ENCODE data around the gene RUNX2. TPM values are rescaled to one million over a fixed set of nuclear protein-coding genes. Genes with fewer than 3 reads are reported as not detected.

The RUNX2 gene
- total and polyA plus RNA-seq, 2 of the 8 experiments (the other 6 are each of a cell fraction or from before 2014, with no cell fraction given), result 0.26 to 1.2 TPM

DNA sequence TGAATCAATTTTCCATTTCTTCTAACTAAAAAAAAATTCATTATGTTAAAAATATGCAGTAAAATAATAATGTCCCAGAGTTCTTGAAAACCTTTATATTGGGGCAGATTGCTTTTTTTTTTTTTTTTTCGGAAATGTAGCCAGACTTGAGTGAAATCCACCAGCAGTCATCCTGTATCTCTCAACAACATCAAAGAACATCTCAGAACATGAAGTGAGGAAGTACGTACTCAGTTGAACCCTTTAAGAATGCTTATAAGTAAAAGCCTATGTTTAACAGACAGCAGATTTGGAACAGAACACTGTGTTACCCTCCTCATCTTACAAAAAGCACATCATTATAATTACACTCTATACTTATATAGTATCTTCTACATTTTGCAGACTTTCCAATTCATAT is 100.6 kb downstream of the RUNX2 start:
- no peaks in the 10 kb centered on the region for H3K79me1 ChIP-seq (ENCODE audit: low read depth, low read length)
- no peak overlapping the region for H2AFZ ChIP-seq (ENCODE audit: low read length)
- no peak overlapping the region for H3K4me3 ChIP-seq (ENCODE audit: extremely low read depth in 1 of 4, insufficient read depth in 2 of 4, low read depth in 3 of 4, low read length in 4 of 4)
- no peak overlapping the region for H3K4ac ChIP-seq (replicated peaks; ENCODE audit: insufficient read length, low read depth, low read length)
- H2BK15ac ChIP-seq (ENCODE audit: low read length), result no peak overlapping the region
- H3K18ac ChIP-seq (ENCODE audit: extremely low read depth, low read length), result no peak overlapping the region
- no peak overlapping the region for H3K56ac ChIP-seq (replicated peaks; ENCODE audit: insufficient read length, low read depth, low read length)
- H3K23me2 ChIP-seq (ENCODE audit: low read depth, low read length), result peaks cover under 1% of the 10 kb centered on the region; the same call in 1 of the 2 replicates
- no peak overlapping the region for H3K14ac ChIP-seq (ENCODE audit: insufficient read length)
- ChIA-PET POLR2A (ENCODE audit: partially characterized antibody) (no interaction called here), CTCF (ENCODE audit: partially characterized antibody) (no interaction called here)
- H2BK20ac ChIP-seq (ENCODE audit: low read length), result no peak overlapping the region
- no peak overlapping the region for H3K4me2 ChIP-seq (ENCODE audit: insufficient read depth in 1 of 2, low read depth in 2 of 2, low read length in 2 of 2)
- H3K9ac ChIP-seq (replicated peaks in 1 of 4; ENCODE audit: extremely low read depth in 1 of 4, low read depth in 3 of 4, low read length in 3 of 4), result no peak overlapping the region
- H3K27ac ChIP-seq (ENCODE audit: low read depth, low read length), result no peak overlapping the region
- H3K79me2 ChIP-seq (ENCODE audit: control insufficient read depth in 1 of 2, insufficient read depth in 2 of 2, low read length in 2 of 2), result no peaks in the 10 kb centered on the region
- H3K9me3 ChIP-seq (ENCODE audit: insufficient read depth in 2 of 2, low read depth in 1 of 2, low read length in 1 of 2), result no peaks in the 10 kb centered on the region
- peaks cover 6 to 15% (median 12%) of the 10 kb centered on the region in 4 experiments for H3K27me3 ChIP-seq (replicated peaks in 1 of 4; ENCODE audit: control insufficient read depth in 3 of 4, extremely low read depth in 1 of 4, insufficient read depth in 3 of 4, low read length in 3 of 4)
- H4K5ac ChIP-seq (ENCODE audit: insufficient read length, low read depth, low read length), result no peak overlapping the region
- WGBS, 2 experiments (ENCODE audit: extremely low coverage in 1 of 2, insufficient coverage in 1 of 2, insufficient read length in 1 of 2, insufficient replicate concordance in 2 of 2, low coverage in 1 of 2, low lambda C conversion rate in 2 of 2, missing lambda C conversion rate in 1 of 2), result 89% methylated on average over 2 of the region's 2 CpGs; no CpG with 5 or more reads in 1 of the 2 experiments
- no peaks in the 10 kb centered on the region for H3K36me3 ChIP-seq (ENCODE audit: control insufficient read depth in 2 of 4, insufficient read depth in 4 of 4, low read length in 3 of 4)
- H3K23ac ChIP-seq (ENCODE audit: insufficient read length), result no peak overlapping the region
- no peak overlapping the region for H2AK5ac ChIP-seq (ENCODE audit: low read depth, low read length)
- H3K4me1 ChIP-seq (replicated peaks in 1 of 4; ENCODE audit: control insufficient read depth in 3 of 4, insufficient read depth in 4 of 4, low read length in 3 of 4), result peaks cover 0 to 5% (median 2%) of the 10 kb centered on the region in 4 experiments; a peak in 3 of 7 replicates
- no peak for FAIRE-seq
- H2BK5ac ChIP-seq (ENCODE audit: low read depth, low read length), result no peak overlapping the region
- no peak overlapping the region for H2BK12ac ChIP-seq (ENCODE audit: low read depth, low read length)
- no peak overlapping the region for H2BK120ac ChIP-seq (replicated peaks; ENCODE audit: low read depth, low read length)
- no peak overlapping the region for H4K8ac ChIP-seq (ENCODE audit: extremely low read depth, insufficient read depth, low read length)
- DNase-seq (ENCODE audit: low read depth in 1 of 2, low spot score in 2 of 2), result no peak
- H4K91ac ChIP-seq (replicated peaks; ENCODE audit: insufficient read length, low read length), result no peak overlapping the region
- H4K20me1 ChIP-seq (replicated peaks in 1 of 2; ENCODE audit: control insufficient read depth in 1 of 2, insufficient read depth in 2 of 2, low read length in 2 of 2), result peaks cover 0 to 2% of the 10 kb centered on the region in 2 experiments
- TF ChIP-seq, protein P1, sequence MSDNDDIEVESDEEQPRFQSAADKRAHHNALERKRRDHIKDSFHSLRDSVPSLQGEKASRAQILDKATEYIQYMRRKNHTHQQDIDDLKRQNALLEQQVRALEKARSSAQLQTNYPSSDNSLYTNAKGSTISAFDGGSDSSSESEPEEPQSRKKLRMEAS (IDR thresholded peaks at IDR 0.05), result no peak
- TF ChIP-seq CTBP2 (IDR thresholded peaks at IDR 0.05; ENCODE audit: borderline replicate concordance, insufficient read depth, insufficient read length, low read length) (no peak), TBP (IDR thresholded peaks at IDR 0.05; ENCODE audit: low read depth, low read length) (no peak), CEBPB (IDR thresholded peaks at IDR 0.05; ENCODE audit: low read depth, low read length) (no peak), PHF8 (conservative IDR thresholded peaks at IDR 0.05; ENCODE audit: low read depth, low read length) (no peak), EGR1 (IDR thresholded peaks at IDR 0.05; ENCODE audit: borderline replicate concordance, low read depth, low read length) (no peak), GABPA (IDR thresholded peaks at IDR 0.05; ENCODE audit: borderline replicate concordance, insufficient read depth, low read length) (no peak), GTF2F1 (IDR thresholded peaks at IDR 0.05; ENCODE audit: borderline replicate concordance, low read depth, low read length) (no peak), ATF3 (IDR thresholded peaks at IDR 0.05; ENCODE audit: insufficient read depth, low read depth, low read length) (no peak), SP1 (IDR thresholded peaks at IDR 0.05; ENCODE audit: low read depth, low read length) (no peak), SUZ12 (IDR thresholded peaks at IDR 0.05; ENCODE audit: low read length) (no peak), TAF7 (optimal IDR thresholded peaks at IDR 0.05; ENCODE audit: borderline replicate concordance, low read depth, low read length) (no peak)

Data from H1 (cell line).